Immature natural killer cell (primary cell): ENCODE results near the gene PTGES2. TPM values are rescaled to one million over a fixed set of nuclear protein-coding genes. Genes with fewer than 3 reads are reported as not detected.

Experiments
- DNase-seq, 3 donors: peaks; one replicate each; pipeline ENCODE4 v3.0.0; 2022; ENCODE audit warnings: mixed read lengths in 1 of 3
- H3K27ac Mint-ChIP-seq, 6 donors: one replicate each; pipeline ENCODE4 v1.8.0; 2020; ENCODE audit warnings: mixed read lengths in 6 of 6, mild to moderate bottlenecking in 5 of 6, inconsistent platforms in 4 of 6, moderate library complexity in 3 of 6
- H3K27me3 Mint-ChIP-seq, 3 donors: one replicate each; pipeline ENCODE4 v1.8.0; 2020 to 2021; ENCODE audit warnings: low read depth in 3 of 3, mild to moderate bottlenecking in 3 of 3, mixed read lengths in 3 of 3, moderate library complexity in 3 of 3, inconsistent platforms in 1 of 3
- H3K36me3 Mint-ChIP-seq, 3 donors: one replicate each; pipeline ENCODE4 v1.8.0; 2020; ENCODE audit warnings: mixed read lengths in 3 of 3, inconsistent platforms in 2 of 3, mild to moderate bottlenecking in 2 of 3
- H3K4me1 Mint-ChIP-seq, 2 donors: one replicate each; pipeline ENCODE4 v1.8.0; 2020; ENCODE audit warnings: inconsistent platforms in 2 of 2, mild to moderate bottlenecking in 2 of 2, mixed read lengths in 2 of 2, moderate library complexity in 1 of 2
- H3K4me3 Mint-ChIP-seq, 5 donors: one replicate each; pipeline ENCODE4 v1.8.0; 2020; ENCODE audit warnings: mild to moderate bottlenecking in 5 of 5, mixed read lengths in 5 of 5, inconsistent platforms in 3 of 5, moderate library complexity in 3 of 5
- H3K9me3 Mint-ChIP-seq, 6 donors: one replicate each; pipeline ENCODE4 v1.8.0; 2020; ENCODE audit warnings: mild to moderate bottlenecking in 6 of 6, mixed read lengths in 6 of 6, inconsistent platforms in 4 of 6, moderate library complexity in 3 of 6
- polyA plus RNA-seq, 3 donors: library from polyadenylated mRNA; unstranded; fragments of 300-500 nt; fragmentation: Illumina TruSeq; gene quantifications; one replicate each; pipeline ENCODE4 v1.2.3, GENCODE V29; 2021

The PTGES2 gene
- polyA plus RNA-seq, 3 donors from 2014 or later, result 31.4 to 60.9 (median 56.6) TPM

DNA sequence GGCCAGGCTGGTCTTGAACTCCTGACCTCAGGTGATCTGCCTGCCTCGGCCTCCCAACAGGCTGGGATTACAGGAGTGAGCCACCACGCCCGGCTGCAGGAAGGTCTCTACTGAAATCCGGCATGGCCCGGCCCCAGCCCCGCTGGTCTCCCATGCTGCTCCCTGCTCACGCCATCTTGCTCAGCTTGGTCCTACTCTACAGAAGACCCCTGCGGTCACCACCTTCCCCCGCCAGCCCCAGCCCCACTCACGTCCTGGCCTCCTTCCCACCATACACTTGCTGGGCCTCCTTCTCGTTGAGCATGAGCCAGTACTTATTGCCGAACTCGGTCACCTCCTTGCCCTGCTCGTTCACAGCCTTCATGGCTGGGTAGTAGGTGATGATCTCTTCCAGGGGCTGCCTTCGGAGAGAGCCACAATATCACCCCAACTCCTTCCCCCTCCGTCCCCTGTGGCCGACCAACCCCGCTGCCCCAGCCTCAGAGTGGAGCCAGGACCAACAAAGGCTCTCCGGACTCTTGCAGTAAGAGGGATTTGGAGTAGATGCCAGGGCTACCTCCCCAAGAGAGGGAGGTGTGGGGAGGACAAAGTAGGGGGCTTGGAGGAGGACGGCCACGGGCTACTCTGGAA lies 4.0 kb downstream of the PTGES2 start:
- peaks cover 5 to 9% (median 6%) of the 10 kb centered on the region in 3 donors for H3K27me3 Mint-ChIP-seq
- no peak overlapping the region for H3K27ac Mint-ChIP-seq
- no peak for DNase-seq
- peaks cover 23 to 26% of the 10 kb centered on the region in 2 donors for H3K4me1 Mint-ChIP-seq
- no peak overlapping the region for H3K4me3 Mint-ChIP-seq
- H3K36me3 Mint-ChIP-seq, result no peaks in the 10 kb centered on the region
- H3K9me3 Mint-ChIP-seq, result no peaks in the 10 kb centered on the region

GRCh38 chr9:128122809-128123175 lies 4.7 kb downstream of the PTGES2 start:
- Mint-ChIP-seq H3K9me3 (no peaks in the 10 kb centered on the region), H3K36me3 (no peaks in the 10 kb centered on the region), H3K4me3 (no peak overlapping the region), H3K4me1 (peaks cover 20 to 22% of the 10 kb centered on the region in 2 donors), H3K27me3 (peaks cover 2 to 5% (median 3%) of the 10 kb centered on the region in 3 donors), H3K27ac (no peak overlapping the region)
- no peak for DNase-seq

DNA sequence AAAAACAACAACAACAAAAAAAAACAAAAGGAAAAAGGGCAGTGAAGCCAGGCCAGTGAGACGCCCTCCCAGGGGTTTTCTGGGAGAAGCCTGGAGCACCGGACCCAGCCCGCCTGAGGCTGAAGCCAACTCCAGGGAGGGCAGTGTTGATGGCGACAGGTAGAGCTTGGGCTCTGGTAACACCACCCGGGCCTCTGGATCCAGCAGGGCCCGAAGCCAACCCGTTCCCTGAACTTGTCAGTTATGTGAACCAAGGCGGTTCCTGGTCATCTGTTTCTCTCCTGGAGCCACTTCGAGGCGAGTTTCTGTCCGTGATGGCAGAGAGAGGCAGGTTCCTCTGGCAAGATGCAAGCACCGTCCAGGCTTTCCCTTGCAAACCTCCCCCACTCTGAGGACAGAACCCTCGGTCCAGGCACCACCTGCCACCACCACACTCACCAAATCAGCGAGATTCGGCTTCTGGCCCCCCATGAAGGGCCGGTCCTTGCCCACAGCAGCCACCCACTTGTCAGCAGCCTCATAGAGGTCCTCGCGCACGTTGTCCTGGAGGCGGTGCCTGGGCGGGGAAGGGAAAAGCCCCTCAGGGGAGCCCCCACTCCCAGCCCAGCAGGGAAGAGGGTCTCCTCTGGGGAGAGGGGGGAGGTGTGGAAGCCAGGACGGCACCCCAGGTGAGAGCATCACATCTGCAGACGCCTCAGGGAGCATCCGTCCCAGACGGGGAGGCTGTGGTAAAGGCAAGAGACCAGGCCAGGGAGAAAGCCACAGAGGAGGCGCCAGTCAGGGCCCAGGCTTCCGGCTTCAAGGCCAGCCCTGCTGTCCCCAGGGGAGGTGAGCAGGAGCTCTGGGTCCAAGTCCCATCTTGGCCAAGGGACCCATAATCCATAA lies 5.4 kb downstream of the PTGES2 start:
- no peak overlapping the region for H3K4me3 Mint-ChIP-seq
- peaks cover 0 to 3% (median 0%) of the 10 kb centered on the region in 3 donors for H3K36me3 Mint-ChIP-seq
- H3K4me1 Mint-ChIP-seq, result peaks cover 22 to 27% of the 10 kb centered on the region in 2 donors
- H3K27ac Mint-ChIP-seq, result no peak overlapping the region
- no peaks in the 10 kb centered on the region for H3K9me3 Mint-ChIP-seq
- H3K27me3 Mint-ChIP-seq, result peaks cover 4 to 5% (median 5%) of the 10 kb centered on the region in 3 donors
- no peak for DNase-seq

- Mint-ChIP-seq H3K9me3 (no peaks in the 10 kb centered on the region), H3K36me3 (peaks cover 0 to 3% (median 0%) of the 10 kb centered on the region in 3 donors), H3K4me1 (peaks cover 22 to 26% of the 10 kb centered on the region in 2 donors), H3K27me3 (peaks cover 4 to 5% (median 5%) of the 10 kb centered on the region in 3 donors), H3K27ac (peak overlapping the region in 1 of 6 donors; percentile 17), H3K4me3 (no peak overlapping the region)
- DNase-seq, result no peak
These were observed 6.1 kb downstream of the PTGES2 start for GRCh38 chr9:128121466-128121810.

DNA sequence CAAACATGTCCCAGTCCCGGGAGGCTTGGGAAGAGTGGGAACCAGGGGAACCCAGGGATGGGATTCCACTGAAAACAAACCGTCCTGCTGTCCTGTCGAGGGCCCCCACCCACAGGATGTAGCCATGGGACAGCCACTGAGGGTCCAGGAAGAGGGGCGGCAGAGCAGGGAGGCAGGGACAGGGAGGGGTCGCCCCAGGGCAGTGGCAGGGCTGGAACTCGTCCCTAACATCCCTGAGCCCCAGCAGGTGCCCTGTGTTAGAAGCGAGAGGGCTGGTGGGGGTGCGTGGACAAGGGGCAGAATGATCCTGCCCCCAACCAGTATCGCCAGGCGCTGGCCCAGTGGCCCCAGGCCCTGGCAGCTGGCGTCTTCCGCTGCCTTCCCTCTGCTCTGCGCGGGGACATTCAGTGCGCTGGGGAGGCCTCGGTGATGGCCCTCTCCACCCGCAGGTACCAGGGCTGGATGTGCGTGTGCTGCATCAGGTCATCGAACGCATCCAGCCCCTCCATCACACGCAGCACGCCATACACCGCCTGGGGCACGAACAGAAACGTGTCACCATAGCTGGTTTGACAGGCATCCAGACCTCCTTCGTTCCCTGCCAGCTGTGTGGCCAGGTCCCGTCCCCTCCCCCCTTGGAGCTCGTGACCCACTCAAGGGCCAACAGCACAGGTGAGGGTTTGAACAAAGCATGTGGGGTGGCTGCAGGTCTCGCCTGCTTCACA lies 6.6 kb downstream of the PTGES2 start:
- peaks cover 16 to 20% of the 10 kb centered on the region in 2 donors for H3K4me1 Mint-ChIP-seq
- peaks cover 0 to 3% (median 0%) of the 10 kb centered on the region in 3 donors for H3K36me3 Mint-ChIP-seq
- H3K27me3 Mint-ChIP-seq, result peaks cover 4 to 5% (median 5%) of the 10 kb centered on the region in 3 donors
- no peak overlapping the region for H3K4me3 Mint-ChIP-seq
- H3K9me3 Mint-ChIP-seq, result no peaks in the 10 kb centered on the region
- no peak for DNase-seq
- peak overlapping the region in 1 of 6 donors; percentile 17 for H3K27ac Mint-ChIP-seq

DNA sequence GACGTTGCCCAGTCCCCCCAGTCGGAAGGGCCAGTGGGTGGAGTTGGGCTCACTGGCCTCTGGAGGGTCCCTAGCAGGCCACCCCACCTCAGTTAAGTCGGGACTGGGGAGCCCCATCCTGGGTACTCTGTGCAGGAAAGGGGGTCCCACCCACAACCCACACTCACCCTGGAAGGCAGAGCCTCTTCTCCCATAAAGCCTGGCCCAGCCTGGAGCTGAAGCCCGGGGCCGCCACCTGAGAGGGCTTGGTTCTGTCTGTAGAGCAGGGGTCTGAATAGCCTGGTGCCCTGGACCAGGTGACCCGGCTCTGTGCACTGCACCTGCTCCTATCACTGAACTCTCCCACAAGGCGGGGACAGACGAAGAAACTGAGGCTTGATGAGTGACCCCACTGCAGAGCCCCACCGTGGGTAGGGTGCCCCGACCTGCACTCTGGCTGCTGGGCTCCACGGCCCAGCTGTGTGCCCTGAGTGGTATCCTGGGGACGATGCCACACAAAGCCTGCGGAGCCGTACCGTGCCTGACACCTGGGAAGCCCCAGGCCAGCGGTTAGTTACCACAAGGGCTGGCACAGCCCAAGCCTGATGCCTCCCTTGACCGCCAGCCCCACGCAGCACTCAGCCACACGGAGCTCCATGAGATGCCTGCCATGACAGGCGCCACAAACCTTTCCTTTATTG lies 7.3 kb downstream of the PTGES2 start:
- H3K27ac Mint-ChIP-seq, result no peak overlapping the region
- peaks cover 9 to 13% of the 10 kb centered on the region in 2 donors for H3K4me1 Mint-ChIP-seq

DNA sequence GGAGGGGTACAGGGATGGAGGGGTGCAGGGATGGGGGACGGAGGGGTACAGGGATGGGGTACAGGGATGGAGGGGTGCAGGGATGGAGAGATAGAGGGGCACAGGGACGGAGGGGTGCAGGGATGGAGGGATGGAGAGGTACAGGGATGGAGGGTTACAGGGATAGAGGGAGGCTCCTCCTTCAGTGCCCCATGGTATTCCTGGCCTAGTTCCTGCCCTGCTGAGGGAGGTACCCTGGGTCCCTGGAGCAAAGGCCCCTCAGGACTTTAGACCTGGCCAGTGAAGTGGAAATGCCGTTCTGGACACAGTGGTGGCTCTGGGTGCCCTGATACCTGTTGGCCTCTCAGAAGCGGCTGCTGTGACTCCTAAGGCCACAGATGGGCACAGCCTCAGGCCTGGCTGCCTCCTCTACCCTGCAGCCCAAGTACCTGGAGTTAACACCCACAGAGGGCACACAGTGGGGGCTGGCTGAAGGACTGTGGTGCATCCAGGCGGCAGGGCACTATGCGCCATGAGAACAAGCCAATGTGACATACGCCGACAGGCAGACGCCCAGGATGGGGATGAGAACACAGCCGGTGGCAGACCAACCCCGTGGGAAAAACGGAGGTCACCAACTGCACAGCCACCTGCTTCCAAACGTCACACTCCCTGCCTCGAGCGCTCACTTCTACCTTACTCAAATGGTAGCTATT lies 8.4 kb downstream of the PTGES2 start:
- no peak for DNase-seq
- Mint-ChIP-seq H3K9me3 (no peaks in the 10 kb centered on the region), H3K4me3 (no peak overlapping the region), H3K4me1 (peaks cover 4 to 7% of the 10 kb centered on the region in 2 donors), H3K27ac (no peak overlapping the region), H3K36me3 (peaks cover 0 to 3% (median 0%) of the 10 kb centered on the region in 3 donors), H3K27me3 (peaks cover 3 to 5% (median 3%) of the 10 kb centered on the region in 3 donors)

More for the DNA sequence above, 7.3 kb downstream of the PTGES2 start:
- peaks cover 3 to 5% (median 3%) of the 10 kb centered on the region in 3 donors for H3K27me3 Mint-ChIP-seq
- no peak overlapping the region for H3K4me3 Mint-ChIP-seq
- DNase-seq, result no peak
- H3K9me3 Mint-ChIP-seq, result no peaks in the 10 kb centered on the region
- peaks cover 0 to 3% (median 0%) of the 10 kb centered on the region in 3 donors for H3K36me3 Mint-ChIP-seq

DNA sequence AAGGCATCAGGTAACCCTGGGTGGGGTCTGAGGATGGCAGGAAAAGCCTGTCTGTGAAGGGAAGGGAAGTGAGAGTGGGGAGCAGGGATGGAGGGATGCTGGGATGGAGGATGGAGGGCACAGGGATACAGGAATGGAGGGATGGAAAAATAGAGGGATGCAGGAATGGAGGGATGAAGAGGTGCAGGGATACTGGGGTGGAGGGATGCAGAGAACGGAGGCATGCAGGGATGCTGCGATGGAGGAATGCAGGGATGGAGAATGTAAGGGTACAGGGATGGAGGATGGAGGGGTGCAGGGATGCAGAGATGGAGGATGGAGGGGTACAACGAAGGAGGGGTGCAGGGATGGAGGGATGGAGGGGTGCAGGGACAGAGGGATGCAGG lies 9.1 kb downstream of the PTGES2 start:
- Mint-ChIP-seq H3K4me3 (no peak overlapping the region), H3K9me3 (no peaks in the 10 kb centered on the region), H3K36me3 (peaks cover 0 to 4% (median 2%) of the 10 kb centered on the region in 3 donors), H3K27me3 (peaks cover 3 to 5% (median 3%) of the 10 kb centered on the region in 3 donors), H3K27ac (no peak overlapping the region), H3K4me1 (peaks cover 4 to 7% of the 10 kb centered on the region in 2 donors)
- DNase-seq, result no peak

DNA sequence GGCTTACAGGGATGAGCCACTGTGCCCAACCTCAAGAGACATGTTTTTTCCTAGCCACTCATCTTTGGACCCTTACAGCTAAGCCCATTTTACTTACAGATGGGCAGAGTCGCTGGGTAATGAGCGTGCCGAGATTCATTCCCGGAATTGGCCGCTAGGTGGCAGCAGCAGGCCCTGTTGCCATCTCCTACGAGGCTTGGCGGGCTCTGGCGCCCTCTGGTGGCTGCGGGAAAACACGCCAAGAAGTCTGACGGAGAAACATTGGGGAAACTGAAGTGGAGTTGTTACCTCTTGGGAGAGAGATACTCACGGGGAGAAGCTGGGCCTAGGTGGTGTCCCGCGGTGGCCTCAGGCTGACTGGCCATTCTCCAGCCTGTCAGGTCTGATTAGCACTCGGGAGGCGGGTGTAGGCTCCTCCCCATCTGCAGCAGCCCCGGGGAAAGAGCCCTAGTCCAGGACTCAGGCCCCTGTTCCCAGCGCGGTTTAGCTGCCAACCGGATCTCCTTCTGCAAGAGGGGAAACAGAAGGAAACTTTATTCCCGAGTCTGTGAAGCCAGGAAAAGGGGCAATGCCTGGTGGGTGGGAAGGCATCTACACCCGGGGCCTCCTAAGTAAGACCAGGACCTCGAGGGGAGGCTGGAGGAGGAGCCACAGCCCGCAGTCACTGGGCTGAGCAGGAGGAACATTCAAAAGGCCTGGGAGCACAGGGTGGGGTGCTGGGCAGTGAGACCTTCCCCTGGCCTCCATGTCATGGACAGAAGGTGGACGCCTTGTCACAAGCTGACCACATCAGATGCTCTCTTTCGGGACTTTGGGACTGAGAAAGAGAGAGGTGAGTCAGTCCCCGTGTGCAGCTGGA lies 9.7 kb downstream of the PTGES2 start:
- H3K4me3 Mint-ChIP-seq, result peak overlapping the region in 1 of 5 donors; percentile 39
- peaks cover 0 to 7% (median 5%) of the 10 kb centered on the region in 3 donors for H3K36me3 Mint-ChIP-seq
- DNase-seq, result peak; percentile 89 to 91 (median 89)
- H3K9me3 Mint-ChIP-seq, result no peaks in the 10 kb centered on the region
- H3K4me1 Mint-ChIP-seq, result peaks cover 4 to 7% of the 10 kb centered on the region in 2 donors
- peak overlapping the region in 2 of 6 donors; percentile 33 to 42 for H3K27ac Mint-ChIP-seq
- H3K27me3 Mint-ChIP-seq, result peaks cover 3 to 5% (median 3%) of the 10 kb centered on the region in 3 donors

DNA sequence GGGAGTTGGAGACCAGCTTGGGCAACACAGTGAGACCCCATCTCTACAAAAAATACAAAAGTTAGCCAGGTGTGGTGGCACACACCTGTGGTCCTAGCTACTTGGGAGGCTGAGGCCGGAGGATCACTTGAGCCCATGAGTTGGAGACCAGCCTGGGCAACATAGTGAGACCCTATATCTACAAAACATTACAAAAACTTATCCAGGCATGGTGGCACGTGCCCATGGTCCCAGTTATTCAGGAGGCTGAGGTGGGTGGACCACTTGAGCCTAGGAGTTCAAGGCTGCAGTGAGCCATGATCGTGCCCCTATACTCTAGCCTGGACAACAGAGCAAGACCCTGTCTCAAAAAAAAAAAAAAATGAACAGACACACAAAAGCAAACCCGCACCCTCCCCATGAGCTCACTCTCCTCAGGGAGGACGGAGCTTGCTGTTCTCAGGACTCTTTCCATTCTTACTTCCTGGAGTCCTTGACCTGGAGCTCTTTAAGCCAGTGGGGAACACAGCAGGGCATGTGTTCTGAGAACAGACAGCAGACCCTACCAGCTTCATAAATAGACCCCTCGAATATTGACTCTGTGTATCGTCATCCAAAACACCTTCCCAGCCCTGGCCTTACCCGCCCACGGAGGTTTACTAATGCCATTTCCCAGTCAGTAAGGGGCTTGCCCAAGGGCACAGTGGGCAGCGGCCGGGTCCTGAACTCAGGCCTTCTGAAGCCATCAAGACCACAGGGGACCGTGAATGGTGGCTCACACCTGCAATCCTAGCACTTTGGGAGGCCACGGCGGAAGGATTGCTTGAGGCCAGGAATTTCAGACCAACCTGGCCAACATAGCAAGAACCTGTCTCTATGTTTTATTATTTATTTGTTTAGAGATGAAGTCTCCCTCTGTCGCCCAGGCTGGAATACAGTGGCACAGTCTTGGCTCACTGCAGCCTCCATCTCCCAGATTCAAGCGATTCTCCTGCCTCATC lies 11.1 kb downstream of the PTGES2 start:
- H3K4me1 Mint-ChIP-seq, result peaks cover 4 to 7% of the 10 kb centered on the region in 2 donors
- H3K4me3 Mint-ChIP-seq, result no peak overlapping the region
- no peak overlapping the region for H3K27ac Mint-ChIP-seq
- DNase-seq, result no peak
- H3K9me3 Mint-ChIP-seq, result no peaks in the 10 kb centered on the region
- H3K36me3 Mint-ChIP-seq, result peaks cover 0 to 7% (median 5%) of the 10 kb centered on the region in 3 donors
- peaks cover 3 to 5% (median 3%) of the 10 kb centered on the region in 3 donors for H3K27me3 Mint-ChIP-seq
